22Rv1 (cell line): ENCODE measurements around the gene TGM5.
"Not testable (repeated sequence)": the region's sequence is repeated elsewhere in the genome, so short reads cannot be mapped to it uniquely, and the experiment has no call there.

Experiments used
- H3K27ac ChIP-seq: fragments of 450-650 bp; 2 replicates; pipeline ENCODE4 v1.5.1; 2017
- CTCF ChIP-seq: fragments of 450-650 bp; IDR thresholded peaks from 2 replicates; pipeline ENCODE4 v1.5.1; 2017; ENCODE audit warnings: mild to moderate bottlenecking
- ZFX ChIP-seq: fragments of 450-650 bp; IDR thresholded peaks from 2 replicates; pipeline ENCODE4 v1.6.1; 2017; ENCODE audit warnings: antibody characterized with exemption, borderline replicate concordance

The TGM5 gene

DNA sequence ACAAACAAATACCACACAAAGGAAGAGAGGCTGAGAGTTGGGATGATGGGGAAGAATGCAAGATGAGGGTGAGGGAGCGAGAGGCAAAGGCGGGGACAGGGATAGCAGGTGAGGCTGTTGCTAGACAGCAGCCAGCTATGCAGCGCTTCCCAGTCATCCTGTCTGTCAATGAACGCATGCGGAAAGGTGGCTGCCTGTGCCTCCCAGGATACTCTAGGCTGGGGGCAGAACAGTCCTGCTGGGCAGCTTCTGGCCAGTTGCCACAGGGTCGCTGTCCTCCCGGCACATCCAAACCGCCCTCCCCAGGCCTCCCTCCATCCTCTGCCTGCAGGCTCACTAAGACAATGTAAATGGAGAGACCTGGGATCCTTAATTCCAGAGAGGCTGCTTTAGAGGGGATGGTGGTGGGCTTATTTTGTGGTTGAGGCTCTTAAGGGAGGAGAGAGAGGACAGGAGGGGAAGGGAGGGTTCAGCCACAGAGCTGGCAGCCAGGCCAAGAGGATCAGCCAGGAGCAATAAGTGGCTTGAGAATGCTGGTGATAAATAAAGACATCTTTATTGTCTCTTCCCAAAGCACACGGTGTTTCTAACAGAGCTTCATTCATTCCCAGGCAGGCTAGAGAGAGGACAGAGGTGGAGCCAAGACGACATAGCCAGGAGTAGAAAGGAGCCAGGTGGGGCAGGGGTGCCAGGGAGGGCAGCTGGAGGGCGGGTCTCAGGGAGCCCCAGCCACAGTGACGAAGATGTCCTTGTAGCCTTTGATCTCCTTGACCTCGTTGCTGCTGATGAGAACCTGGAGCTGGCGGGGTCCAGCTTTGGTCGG, 9.2 kb upstream of the TGM5 start:
- no peak overlapping the region for H3K27ac ChIP-seq

DNA sequence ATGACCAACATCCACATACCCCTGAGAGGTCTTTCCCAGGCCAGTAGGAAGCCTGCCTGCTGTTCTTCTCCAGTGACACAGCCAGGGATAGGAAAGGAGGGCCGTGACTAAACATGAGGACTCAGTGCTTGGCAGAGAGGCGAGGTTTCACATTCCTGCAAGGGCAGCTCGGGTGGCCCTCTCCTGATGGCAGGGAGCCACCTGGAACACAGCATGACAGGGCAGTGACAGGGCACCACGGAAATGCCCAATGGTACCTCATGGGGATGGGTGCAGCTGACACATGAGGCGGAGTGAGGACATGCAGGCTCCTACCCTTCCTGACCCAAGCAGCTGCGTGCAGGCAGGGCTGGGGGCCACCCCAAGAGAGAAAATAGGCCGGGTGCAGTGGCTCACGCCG, 7.4 kb upstream of the TGM5 start:
- TF ChIP-seq CTCF (no peak), ZFX (no peak)
- no peak overlapping the region for H3K27ac ChIP-seq

More for the DNA sequence above, 9.2 kb upstream of the TGM5 start:
- TF ChIP-seq CTCF: no peak
- TF ChIP-seq ZFX: no peak

DNA sequence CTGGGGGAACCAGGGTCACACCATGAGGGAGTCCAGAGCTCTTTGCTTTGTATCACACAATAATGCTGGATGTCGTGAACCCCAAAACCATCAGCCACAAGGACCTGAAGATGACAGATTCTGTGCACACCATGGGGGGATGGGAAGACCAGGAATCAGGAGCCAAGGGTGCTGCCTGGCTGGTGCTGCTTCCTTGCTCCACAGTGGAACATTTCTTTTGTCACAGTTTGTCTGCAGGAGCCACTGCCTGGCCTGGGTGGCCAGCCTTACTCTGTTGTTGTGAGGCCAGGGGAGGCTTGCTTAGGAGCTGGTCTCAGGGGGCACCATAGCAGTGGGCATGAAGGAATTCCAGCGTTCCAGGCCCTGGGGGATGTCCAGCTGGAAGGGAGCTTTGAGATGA, 6.5 kb upstream of the TGM5 start:
- H3K27ac ChIP-seq: no peak overlapping the region
- TF ChIP-seq ZFX (no peak), CTCF (no peak)

DNA sequence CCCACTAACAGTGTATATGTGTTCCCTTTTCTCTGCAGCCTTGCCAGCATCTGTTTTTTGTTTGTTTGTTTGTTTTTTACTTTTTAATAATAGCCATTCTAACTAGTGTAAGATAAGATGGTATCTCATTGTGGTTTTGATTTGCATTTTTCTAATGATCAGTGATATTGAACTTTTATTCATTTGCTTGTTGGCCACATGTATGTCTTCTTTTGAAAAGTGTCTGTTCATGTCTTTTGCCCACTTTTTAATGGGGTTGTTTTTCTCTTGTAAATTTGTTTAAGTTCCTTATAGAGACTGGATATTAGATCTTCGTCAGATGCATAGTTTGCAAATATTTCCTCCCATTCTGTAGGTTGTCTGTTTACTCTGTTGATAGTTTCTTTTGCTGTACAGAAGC, 5.2 kb upstream of the TGM5 start:
- not testable (repeated sequence) for H3K27ac ChIP-seq

- no peak overlapping the region for H3K27ac ChIP-seq
- TF ChIP-seq CTCF: no peak
- no peak for TF ChIP-seq ZFX
Measured at GRCh38 chr15:43270676-43271306, 4.1 kb upstream of the TGM5 start.

DNA sequence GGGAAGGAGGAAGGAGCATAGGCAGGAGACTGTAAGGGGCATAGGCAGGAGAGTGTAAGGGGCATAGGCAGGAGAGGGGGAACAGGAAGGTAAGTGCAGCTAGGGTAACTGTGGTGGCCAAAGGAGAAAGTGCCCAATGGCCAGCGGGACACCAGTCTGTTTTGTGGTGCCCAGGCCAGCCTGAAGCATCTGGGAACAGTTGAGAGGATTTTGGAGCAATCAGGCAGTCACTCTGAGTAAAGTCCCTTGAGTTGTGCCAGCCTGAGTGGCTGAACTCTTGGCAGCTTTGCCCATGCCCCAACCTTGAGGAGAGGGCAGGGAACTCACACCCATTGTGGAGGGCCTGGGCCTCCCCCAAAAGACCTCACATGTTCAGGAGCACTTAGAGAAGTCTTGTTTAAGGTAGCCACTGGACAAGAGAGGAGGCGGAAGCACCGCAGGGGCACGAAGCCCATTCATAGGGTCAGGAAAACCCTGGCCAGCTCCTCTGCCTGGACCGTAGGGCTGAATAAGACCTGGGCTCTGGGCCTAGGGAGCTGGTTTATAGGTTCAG, 3.5 kb upstream of the TGM5 start:
- H3K27ac ChIP-seq: no peak overlapping the region
- TF ChIP-seq CTCF: no peak
- TF ChIP-seq ZFX: no peak

DNA sequence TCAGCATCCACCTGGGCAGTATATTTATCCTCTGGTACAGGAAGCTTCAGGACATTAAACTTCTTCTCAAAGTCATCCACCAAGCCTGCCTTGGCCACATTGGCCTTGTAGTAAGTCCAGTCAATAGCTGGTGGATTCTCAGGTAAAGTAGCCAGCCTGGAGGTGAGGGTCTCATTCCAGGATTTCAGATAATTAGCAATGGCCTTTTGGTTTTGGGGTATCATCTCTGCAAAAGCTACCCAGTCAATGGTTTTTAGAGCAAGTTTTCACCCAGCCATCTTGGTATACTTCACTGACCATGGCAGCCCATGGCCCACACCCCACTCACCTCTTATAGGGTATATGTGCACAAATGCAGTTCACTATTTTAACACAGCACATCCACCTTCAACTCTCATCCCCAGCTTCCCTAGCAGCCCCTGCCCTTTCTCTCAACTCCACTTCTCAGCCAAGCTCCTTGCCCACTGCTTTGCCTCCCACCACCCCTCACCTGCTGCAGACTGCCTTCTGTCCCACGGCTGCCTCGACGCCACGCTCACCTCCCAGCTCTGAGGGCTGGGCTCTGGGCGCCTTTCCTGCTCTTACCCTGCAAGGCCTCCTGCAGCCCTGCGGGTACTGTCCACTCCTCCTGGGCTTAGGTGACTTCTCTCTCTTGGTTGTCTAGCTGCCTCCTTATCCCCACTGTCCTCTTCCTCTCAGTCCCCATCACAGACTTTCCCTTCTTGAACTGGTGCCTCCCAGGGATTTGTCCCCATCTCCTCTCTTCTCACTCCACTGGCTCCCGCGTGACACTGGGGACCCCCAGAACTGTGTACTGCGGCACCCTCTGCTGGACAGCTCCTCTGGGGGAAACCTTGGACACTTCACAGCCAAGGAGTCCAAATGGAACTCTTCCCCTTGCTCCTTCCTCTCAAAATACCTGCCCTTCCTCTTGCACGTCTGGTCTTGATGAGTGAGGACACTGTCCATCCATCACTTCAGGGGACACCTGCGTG, 1.7 kb upstream of the TGM5 start:
- no peak for TF ChIP-seq ZFX
- no peak for TF ChIP-seq CTCF
- no peak overlapping the region for H3K27ac ChIP-seq
